Small intestine (tissue), 7 donors: ENCODE results near the gene SULT4A1. TPM values are rescaled to one million over a fixed set of nuclear protein-coding genes. Genes with fewer than 3 reads are reported as not detected.

Source experiments
- DNase-seq, 2 donors: peaks; one replicate each; pipeline versions ENCODE4 v3.0.0 to v3.0.0-alpha.2; 2013
- FAIRE-seq: peaks from 2 replicates; lab custom pipeline; 2012; peaks lifted over from hg19 to GRCh38; lab: Jason Lieb, UNC
- H3K27ac ChIP-seq, 3 donors: one replicate each; pipeline ENCODE4 v1.5.1; 2013; ENCODE audit warnings: low read length in 2 of 3, mild to moderate bottlenecking in 2 of 3, control low read depth in 1 of 3, inconsistent platforms in 1 of 3, low read depth in 1 of 3, moderate library complexity in 1 of 3
- H3K27me3 ChIP-seq, 3 donors: one replicate each; pipeline ENCODE4 v1.6.1; 2013; ENCODE audit warnings: low read length in 3 of 3, inconsistent platforms in 1 of 3; ENCODE audit not compliant: control insufficient read depth in 3 of 3, insufficient read depth in 3 of 3
- H3K36me3 ChIP-seq, 3 donors: one replicate each; pipeline ENCODE4 v1.6.1; 2013; ENCODE audit warnings: low read length in 3 of 3, inconsistent platforms in 1 of 3, low read depth in 1 of 3, mild to moderate bottlenecking in 1 of 3, moderate library complexity in 1 of 3; ENCODE audit not compliant: control insufficient read depth in 3 of 3, insufficient read depth in 2 of 3
- H3K4me1 ChIP-seq, 3 donors: one replicate each; pipeline ENCODE4 v1.6.1; 2013; ENCODE audit warnings: low read length in 2 of 3, inconsistent platforms in 1 of 3, low read depth in 1 of 3, mild to moderate bottlenecking in 1 of 3, moderate library complexity in 1 of 3; ENCODE audit not compliant: control insufficient read depth in 3 of 3, insufficient read depth in 2 of 3
- H3K4me3 ChIP-seq, 3 donors: one replicate each; pipeline ENCODE4 v1.5.1; 2013; ENCODE audit warnings: low read length in 3 of 3, control low read depth in 1 of 3, inconsistent platforms in 1 of 3, low read depth in 1 of 3, mild to moderate bottlenecking in 1 of 3, moderate library complexity in 1 of 3
- H3K9me3 ChIP-seq, 2 donors: one replicate each; pipeline ENCODE4 v1.6.1; 2013; ENCODE audit warnings: low read depth in 1 of 2, low read length in 1 of 2; ENCODE audit not compliant: control insufficient read depth in 2 of 2, insufficient read depth in 1 of 2
- WGBS, 3 donors: extraction: QIAGEN DNeasy Blood & Tissue Kit; methylation state at CpG; one replicate each; pipeline ENCODE4 v1.1.7; 2013; 5-methylcytosine and 5-hydroxymethylcytosine counted together
- polyA plus RNA-seq, 4 donors: library from polyadenylated mRNA; stranded (reverse) in 3 of 4; unstranded in 1 of 4; fragments of 200-250 nt in 3 of 4; fragments of 120-200 nt in 1 of 4; gene quantifications; one replicate each; pipeline versions ENCODE4 v1.2.1 to v1.2.3, GENCODE V29; 2013
- donor health status: healthy with polysubstance abuse.
- donor health status: control.
- donor health status: control.
- donor health status: Bipolar disorder and iron deficiency.
- donor health status: healthy.

Gene SULT4A1
- polyA plus RNA-seq, 4 donors = 0.53 to 60.4 (median 17.9) TPM

DNA sequence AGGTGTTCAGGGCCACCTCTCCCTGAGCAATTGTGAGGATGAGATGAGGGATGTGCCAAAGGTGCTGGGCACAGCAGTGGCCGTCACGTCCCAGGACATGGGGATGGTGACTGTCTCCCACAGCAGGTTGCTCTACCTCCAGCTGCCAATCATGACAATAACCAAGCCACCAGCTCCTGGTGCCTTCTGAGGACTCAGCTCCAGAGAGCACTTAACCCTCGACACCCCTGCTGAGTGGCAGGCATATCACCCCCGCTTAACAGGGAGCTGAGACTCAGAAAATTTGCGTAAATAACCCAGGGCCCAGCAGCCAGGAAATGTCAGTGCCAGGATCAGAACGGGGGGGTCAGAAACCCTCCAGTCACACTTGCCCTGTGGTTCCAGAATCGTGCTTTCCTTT lies 37.9 kb upstream of the SULT4A1 start:
- H3K4me3 ChIP-seq = no peak overlapping the region
- H3K27me3 ChIP-seq = peaks cover 0 to 2% (median 0%) of the 10 kb centered on the region in 3 donors
- 54 to 63% (median 54%) methylated on average over 7 of the region's 7 CpGs for WGBS, 3 donors
- no peak for FAIRE-seq
- no peak overlapping the region for H3K27ac ChIP-seq
- no peak for DNase-seq
- no peaks in the 10 kb centered on the region for H3K9me3 ChIP-seq
- H3K4me1 ChIP-seq = no peaks in the 10 kb centered on the region
- H3K36me3 ChIP-seq = no peaks in the 10 kb centered on the region

DNA sequence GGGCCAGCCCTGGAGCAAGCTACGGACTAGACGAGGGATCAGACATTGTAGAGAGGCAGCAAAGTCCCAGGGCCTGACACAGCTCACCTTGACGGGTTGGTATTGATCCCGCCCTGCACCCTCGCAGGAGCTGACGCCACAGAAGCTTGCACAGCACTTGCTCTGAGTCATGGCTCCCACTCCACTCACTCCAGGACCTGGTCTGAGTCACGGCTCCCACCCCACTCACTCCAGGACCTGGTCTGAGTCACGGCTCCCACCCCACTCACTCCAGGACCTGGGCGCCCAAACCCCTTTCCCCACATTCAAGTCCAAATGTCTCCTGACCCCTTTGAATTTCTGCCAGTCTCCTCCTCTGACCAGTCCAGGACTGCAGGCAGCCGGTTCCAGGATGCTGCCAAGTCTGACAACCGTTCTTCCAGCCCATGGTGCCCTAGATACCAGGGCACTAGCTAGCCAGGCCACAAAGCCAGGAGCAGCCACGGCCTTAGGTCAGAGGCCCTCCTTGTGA lies 35.5 kb upstream of the SULT4A1 start:
- Histone ChIP-seq H3K9me3 (no peaks in the 10 kb centered on the region), H3K27me3 (peaks cover 2 to 5% (median 3%) of the 10 kb centered on the region in 3 donors), H3K27ac (no peak overlapping the region), H3K36me3 (no peaks in the 10 kb centered on the region), H3K4me3 (no peak overlapping the region), H3K4me1 (no peaks in the 10 kb centered on the region)
- DNase-seq = no peak
- FAIRE-seq = no peak
- WGBS, 3 donors = 28 to 53% (median 29%) methylated on average over 12 of the region's 12 CpGs

DNA sequence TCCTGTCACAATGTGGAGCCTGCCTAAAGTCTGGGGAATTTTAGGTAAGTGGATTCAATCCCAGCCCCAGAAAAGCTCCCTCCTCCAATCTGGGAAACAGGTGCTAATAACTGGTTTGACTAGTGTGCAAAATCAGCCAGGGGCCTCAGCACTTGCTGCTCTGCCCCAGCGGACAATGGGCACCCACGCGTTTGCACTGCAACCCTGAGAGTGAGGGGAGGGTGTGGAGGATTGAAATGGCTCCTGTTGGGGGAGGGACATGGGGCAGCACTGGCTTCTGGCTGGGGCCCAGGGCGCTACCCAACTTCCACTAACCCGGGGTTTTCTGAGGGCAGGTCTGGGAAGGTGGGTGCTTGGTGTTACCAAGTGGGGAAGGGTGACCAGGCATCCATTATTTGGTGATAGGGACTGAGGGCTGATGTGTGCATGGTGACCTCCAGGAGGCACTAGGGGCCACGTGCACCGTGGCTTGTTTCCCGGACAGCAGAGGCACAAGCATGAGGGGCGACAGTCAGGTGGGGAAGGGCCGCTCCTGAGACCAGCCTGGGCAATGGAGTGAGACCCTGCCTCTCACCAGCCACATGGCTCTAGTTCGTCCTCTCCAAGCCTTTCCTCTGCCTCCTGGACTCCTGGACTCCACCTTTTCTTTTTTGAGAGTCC lies 33.8 kb upstream of the SULT4A1 start:
- H3K27me3 ChIP-seq = peaks cover 8 to 21% (median 14%) of the 10 kb centered on the region in 3 donors
- FAIRE-seq (no peak), DNase-seq (no peak)
- H3K36me3 ChIP-seq = no peaks in the 10 kb centered on the region
- 27 to 43% (median 31%) methylated on average over 8 to 11 of the region's 11 CpGs for WGBS, 3 donors
- H3K27ac ChIP-seq = no peak overlapping the region
- no peak overlapping the region for H3K4me3 ChIP-seq
- H3K9me3 ChIP-seq = no peaks in the 10 kb centered on the region
- no peaks in the 10 kb centered on the region for H3K4me1 ChIP-seq

DNA sequence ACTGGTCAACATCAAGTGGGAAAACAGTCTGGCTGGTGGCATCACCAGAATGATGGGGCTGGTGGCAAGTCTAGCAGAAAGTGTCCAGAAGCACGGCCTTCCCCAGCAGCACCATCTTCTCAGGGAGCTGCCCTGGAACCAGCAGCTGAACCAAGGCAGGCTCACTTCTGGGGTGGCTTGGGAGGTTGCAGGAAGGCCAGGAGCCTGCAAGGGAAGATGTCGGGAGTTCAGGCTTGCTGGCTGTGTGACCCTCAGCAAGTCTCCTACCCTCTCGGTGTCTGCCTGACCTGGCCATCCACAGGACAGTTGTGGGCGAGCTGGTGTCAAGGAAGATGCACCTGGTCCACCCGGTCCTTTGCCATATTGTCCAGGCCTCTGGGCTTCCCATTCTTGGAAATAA lies 31.8 kb upstream of the SULT4A1 start:
- H3K4me1 ChIP-seq = no peaks in the 10 kb centered on the region
- peaks cover 14 to 35% (median 27%) of the 10 kb centered on the region in 3 donors for H3K27me3 ChIP-seq
- no peaks in the 10 kb centered on the region for H3K36me3 ChIP-seq
- no peak for FAIRE-seq
- WGBS, 3 donors = 81 to 89% (median 87%) methylated on average over 5 of the region's 5 CpGs
- H3K4me3 ChIP-seq = no peak overlapping the region
- no peaks in the 10 kb centered on the region for H3K9me3 ChIP-seq
- DNase-seq = no peak
- no peak overlapping the region for H3K27ac ChIP-seq

DNA sequence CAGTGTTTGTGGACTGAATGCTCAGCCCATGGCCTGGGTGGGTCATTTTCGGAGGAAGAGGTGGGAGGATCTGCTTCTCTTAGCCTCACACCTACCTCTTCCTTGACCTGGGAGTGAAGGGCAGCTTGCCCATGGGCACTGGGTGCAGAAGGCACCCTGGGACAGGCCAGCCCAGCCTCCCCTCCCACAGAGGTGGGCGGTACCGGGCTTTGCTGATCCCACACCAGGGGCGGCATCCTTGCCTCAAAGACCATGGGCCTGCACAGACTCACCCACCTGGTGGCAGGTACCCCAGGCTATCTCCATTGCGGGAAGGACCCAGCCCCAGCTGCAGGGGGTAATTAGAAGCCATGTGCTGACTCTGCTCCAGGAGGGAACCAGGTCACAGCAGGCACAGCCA lies 31.0 kb upstream of the SULT4A1 start:
- no peaks in the 10 kb centered on the region for H3K4me1 ChIP-seq
- H3K4me3 ChIP-seq = no peak overlapping the region
- peaks cover 14 to 35% (median 27%) of the 10 kb centered on the region in 3 donors for H3K27me3 ChIP-seq
- H3K9me3 ChIP-seq = no peaks in the 10 kb centered on the region
- H3K36me3 ChIP-seq = no peaks in the 10 kb centered on the region
- FAIRE-seq (no peak), DNase-seq (no peak)
- 54 to 78% (median 74%) methylated on average over 5 of the region's 5 CpGs for WGBS, 3 donors
- no peak overlapping the region for H3K27ac ChIP-seq

DNA sequence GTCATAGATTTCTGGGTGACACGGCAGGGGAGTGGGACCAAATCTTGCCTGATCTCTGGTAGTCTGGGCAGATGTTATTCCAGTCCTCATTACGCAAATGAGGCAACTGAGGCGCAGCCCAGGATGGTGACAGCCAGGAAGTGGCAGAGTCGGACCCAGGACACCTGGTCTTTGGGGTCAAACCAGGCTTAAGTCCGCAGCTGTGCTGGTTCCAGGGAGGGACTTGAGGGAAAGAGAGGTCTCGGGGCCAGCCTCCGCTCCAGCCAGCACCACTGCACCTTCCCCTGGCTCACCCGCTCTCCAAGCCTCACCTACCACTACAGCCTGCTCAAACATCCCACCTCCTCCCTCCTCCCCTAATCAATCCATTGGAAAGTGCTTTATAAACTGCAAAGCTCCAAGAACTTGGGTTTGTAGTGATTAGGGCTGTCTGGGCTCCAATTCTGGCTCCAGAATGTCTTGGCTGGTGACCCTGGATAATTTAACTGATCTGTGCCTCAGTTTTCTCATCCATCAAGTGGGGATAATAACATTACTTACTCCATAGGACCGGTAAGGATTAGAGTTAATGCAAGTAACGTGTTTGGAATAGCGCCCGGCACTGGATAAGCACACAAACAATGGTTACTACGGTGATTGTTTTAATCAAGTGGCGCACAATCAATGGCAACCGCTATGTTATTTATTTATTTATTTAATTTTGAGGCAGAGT lies 30.0 kb upstream of the SULT4A1 start:
- WGBS, 3 donors = 26 to 40% (median 27%) methylated on average over 15 of the region's 15 CpGs
- no peaks in the 10 kb centered on the region for H3K36me3 ChIP-seq
- DNase-seq (no peak), FAIRE-seq (no peak)
- no peaks in the 10 kb centered on the region for H3K4me1 ChIP-seq
- H3K27me3 ChIP-seq = peaks cover 14 to 36% (median 27%) of the 10 kb centered on the region in 3 donors
- H3K27ac ChIP-seq = no peak overlapping the region
- H3K4me3 ChIP-seq = no peak overlapping the region
- no peaks in the 10 kb centered on the region for H3K9me3 ChIP-seq

DNA sequence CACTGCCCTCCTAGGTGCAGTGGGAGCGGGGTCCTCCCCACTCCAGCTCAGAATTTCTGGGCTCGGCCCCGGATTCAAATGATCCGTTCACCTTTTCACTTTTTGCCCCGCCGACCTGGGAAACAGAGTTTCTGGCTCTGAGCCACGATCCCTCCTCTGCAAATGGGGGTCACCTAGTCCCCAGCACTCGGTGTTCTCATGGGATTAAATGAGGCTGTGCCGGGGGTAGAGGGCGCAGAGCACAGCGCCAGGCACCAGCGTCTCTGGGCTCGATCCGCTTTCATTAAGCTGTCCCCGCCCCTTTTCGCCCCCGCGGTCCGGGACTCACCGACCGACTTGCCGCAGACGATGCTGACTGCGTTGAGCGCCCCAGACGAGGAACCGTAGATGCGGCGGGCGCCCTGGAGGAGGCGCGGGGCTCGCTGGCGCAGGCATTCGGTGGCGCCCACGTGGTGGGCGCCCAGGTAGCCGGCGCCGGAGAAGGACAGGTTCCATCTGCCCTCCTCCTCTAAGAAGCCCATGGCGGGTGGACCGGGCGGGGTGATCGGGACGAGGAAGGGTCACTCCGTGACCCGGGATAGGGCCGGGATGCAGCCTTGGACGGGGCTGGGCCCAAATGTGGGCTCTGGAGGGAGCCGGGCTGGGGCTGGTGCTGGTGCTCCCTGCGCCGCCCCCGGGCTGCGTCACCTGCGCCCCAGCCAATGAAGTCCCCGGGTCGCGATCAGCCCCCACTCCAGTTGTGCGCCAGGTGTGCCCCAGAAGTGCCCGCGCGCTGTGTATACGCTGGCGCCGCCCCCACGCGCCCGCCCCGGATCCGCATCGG lies 29.3 kb upstream of the SULT4A1 start, which contains the start of gene PNPLA5:
Gene PNPLA5, minus strand, starts transcription at position 654 of the 823 bp plus-strand sequence. Its CDS starts 133 bp downstream, at position 521.
- Histone ChIP-seq H3K4me3 (no peak within 1 kb of the TSS), H3K4me1 (no peaks in the 10 kb centered on the region), H3K27me3 (peaks cover 14 to 36% (median 27%) of the 10 kb centered on the region in 3 donors), H3K9me3 (no peaks in the 10 kb centered on the region), H3K27ac (no peak within 1 kb of the TSS), H3K36me3 (no peaks in the 10 kb centered on the region)
- DNase-seq = no peak
- WGBS, 3 donors = 2 to 5% (median 4%) methylated on average over 68 to 72 of the region's 72 CpGs
- FAIRE-seq = no peak

DNA sequence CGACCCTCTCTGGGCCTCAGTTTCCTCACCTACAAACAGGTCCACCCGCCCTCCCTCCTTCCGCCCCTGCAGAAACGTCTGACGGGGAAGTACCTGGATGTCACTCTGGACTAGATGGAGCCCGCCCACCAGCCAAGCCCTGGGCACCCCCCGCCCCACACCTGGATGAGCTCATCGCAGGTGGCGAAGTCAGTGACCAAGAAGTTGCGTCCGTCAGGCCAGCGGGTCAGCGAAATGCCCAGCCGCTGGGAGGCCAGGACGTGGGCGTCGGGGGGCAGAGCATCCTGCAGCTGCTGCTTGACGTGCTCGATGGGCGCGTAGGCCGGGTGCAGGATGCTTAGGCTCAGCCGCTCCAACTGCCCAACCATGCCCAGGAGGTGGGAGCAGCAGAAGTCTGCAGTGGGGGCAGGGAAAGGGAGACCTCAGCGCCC lies 28.6 kb upstream of the SULT4A1 start:
- Histone ChIP-seq H3K9me3 (no peaks in the 10 kb centered on the region), H3K4me3 (no peak overlapping the region), H3K27ac (no peak overlapping the region), H3K36me3 (no peaks in the 10 kb centered on the region), H3K4me1 (no peaks in the 10 kb centered on the region), H3K27me3 (peaks cover 14 to 34% (median 29%) of the 10 kb centered on the region in 3 donors)
- no peak for DNase-seq
- 14 to 19% (median 19%) methylated on average over 23 to 24 of the region's 24 CpGs for WGBS, 3 donors
- FAIRE-seq = no peak
